H1 (cell line): Measurements from ENCODE around the gene MRPS27. TPM values are rescaled to one million over a fixed set of nuclear protein-coding genes. Genes with fewer than 3 reads are reported as not detected.

Experiments
- EP300 ChIP-seq, 2 experiments: IDR thresholded peaks; 1 replicate in 1 of 2; 2 replicates in 1 of 2; pipeline ENCODE4 v1.6.1; 2011 to 2012; ENCODE audit warnings: low read depth in 2 of 2, low read length in 2 of 2, mild to moderate bottlenecking in 2 of 2, borderline replicate concordance in 1 of 2, inconsistent platforms in 1 of 2, moderate library complexity in 1 of 2
- HDAC2 ChIP-seq, 2 experiments: fragments of 300-600 bp in 1 of 2; sonication (generic) in 1 of 2; IDR thresholded peaks; 2 replicates each; pipeline ENCODE4 v1.6.1; 2011 to 2012; ENCODE audit warnings: low read depth in 2 of 2, low read length in 2 of 2, mild to moderate bottlenecking in 2 of 2, moderate library complexity in 2 of 2, borderline replicate concordance in 1 of 2, inconsistent platforms in 1 of 2
- RAD21 ChIP-seq, 2 experiments: IDR thresholded peaks in 1 of 2; conservative IDR thresholded peaks in 1 of 2; 2 replicates each; pipeline ENCODE4 v1.6.1; 2011; ENCODE audit warnings: low read depth in 2 of 2, low read length in 2 of 2, improper control_type of control experiment in 1 of 2, inconsistent platforms in 1 of 2, mild to moderate bottlenecking in 1 of 2, moderate library complexity in 1 of 2
- RNF2 ChIP-seq: fragments of 200-900, 300-1000 bp; sonication (generic); IDR thresholded peaks from 2 replicates; pipeline ENCODE4 v1.7.1; 2016; ENCODE audit warnings: borderline replicate concordance, low read depth, mild to moderate bottlenecking, antibody characterized with exemption, low read length; ENCODE audit not compliant: poor library complexity, severe bottlenecking; ENCODE audit errors: missing control alignments
- polyA plus RNA-seq, 7 experiments: library from polyadenylated mRNA; depleted of rRNA in 3 of 7; stranded (reverse) in 5 of 7; unstranded in 2 of 7; fragments of >200 nt in 5 of 7; fragments of 200-250 nt in 2 of 7; gene quantifications; 1 replicate in 5 of 7; 2 replicates in 1 of 7; 4 replicates in 1 of 7; pipeline versions ENCODE4 v1.2.1 to v1.2.3, GENCODE V29; 2011 to 2013; ENCODE audit warnings: missing spikeins in 2 of 7, mixed read lengths in 2 of 7
- total RNA-seq: library from RNA; stranded (reverse); fragmentation: NEBNext Ultra II Directional; extraction: Animal tissue kit (Norgen Biotek cat#: 25700); gene quantifications from 2 replicates; pipeline ENCODE4 v1.2.1, GENCODE V29; 2021

MRPS27 gene
- total and polyA plus RNA-seq, 2 of the 8 experiments (the other 6 are each of a cell fraction or from before 2014, with no cell fraction given), result 93.2 to 102 TPM

- TF ChIP-seq HDAC2 (IDR thresholded peaks at IDR 0.05; ENCODE audit: borderline replicate concordance in 1 of 2, low read depth in 2 of 2, low read length in 2 of 2) (no peak), RAD21 (IDR thresholded peaks at IDR 0.05 in 1 of 2, conservative IDR thresholded peaks at IDR 0.05 in 1 of 2; ENCODE audit: low read depth in 2 of 2, low read length in 2 of 2) (no peak), RNF2 (no peak), EP300 (IDR thresholded peaks at IDR 0.05; ENCODE audit: borderline replicate concordance in 1 of 2, low read depth in 2 of 2, low read length in 2 of 2) (no peak)
Observed at GRCh38 chr5:72177538-72177937, 142.5 kb downstream of the MRPS27 start (continued).
